Measurements from ENCODE around the gene ZNF768. TPM values are rescaled to one million over a fixed set of nuclear protein-coding genes. Genes with fewer than 3 reads are reported as not detected.
A peak's percentile ranks its signal among the peaks of the same experiment; 100 is the strongest.
"Not testable (repeated sequence)": the region's sequence is repeated elsewhere in the genome, so short reads cannot be mapped to it uniquely, and the experiment has no call there.

Gene ZNF768
- total RNA-seq, 1 experiment from 2014 or later = 17.5 TPM

DNA sequence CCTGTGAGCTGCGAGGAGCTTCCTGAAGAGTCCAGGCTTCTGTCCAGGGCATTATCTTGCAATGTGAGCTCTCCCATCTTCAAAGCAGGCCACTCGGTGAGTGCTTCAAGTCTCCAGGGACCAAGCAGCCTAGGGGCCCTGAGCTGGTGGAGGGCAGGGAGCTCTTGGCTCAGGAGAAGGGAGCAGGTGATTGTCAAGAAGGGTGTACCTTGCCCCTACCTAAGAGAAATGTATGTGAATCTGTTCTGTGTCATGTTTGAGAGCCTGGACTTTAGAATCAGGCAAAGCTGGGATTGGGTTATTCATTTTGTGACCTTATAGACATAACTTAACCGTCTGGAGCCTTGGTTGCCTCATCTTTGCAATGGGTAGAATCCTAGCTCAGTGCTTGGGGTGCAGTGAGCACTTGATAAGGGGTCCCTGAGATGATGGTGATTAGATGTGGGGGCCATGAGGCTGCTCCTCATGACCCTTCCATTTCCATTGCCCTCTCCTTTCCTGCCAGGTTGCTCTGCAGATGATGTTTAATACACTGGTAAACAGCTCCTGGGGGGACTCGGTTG, 15.9 kb downstream of the ZNF768 start:
- no peak for DNase-seq (ENCODE audit: low read depth)

DNA sequence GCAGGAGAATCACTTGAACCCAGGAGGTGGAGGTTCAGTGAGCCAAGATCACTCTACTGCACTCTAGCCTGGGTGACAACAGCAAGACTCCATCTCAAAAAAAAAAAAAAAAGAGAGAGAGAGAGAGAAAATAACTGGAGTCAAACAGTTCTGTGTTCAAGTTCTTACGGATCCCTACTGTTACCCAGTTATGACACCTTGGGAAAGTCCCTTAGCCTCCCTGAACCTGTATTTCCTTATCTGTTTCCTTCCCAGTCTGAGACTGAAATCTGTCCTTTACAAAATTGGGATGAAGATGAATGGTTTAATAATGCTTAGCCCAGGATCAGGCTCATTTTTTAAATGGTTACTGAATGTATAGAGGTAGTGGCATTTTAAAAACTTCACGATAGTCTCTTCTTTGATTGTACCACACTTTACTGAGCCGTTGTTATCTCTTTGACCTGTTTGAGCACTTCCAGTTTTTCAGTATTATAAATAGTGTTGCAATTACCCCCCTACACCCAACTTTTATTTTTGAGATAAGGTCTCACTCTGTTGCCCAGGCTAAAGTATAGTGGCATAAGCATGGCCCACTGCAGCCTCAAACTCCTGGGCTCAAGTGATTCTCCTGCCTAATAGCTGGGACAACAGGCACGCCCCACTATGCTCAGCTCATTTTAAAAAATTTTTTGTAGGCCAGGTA, 17.1 kb downstream of the ZNF768 start:
- no peak for DNase-seq (ENCODE audit: low read depth)

DNA sequence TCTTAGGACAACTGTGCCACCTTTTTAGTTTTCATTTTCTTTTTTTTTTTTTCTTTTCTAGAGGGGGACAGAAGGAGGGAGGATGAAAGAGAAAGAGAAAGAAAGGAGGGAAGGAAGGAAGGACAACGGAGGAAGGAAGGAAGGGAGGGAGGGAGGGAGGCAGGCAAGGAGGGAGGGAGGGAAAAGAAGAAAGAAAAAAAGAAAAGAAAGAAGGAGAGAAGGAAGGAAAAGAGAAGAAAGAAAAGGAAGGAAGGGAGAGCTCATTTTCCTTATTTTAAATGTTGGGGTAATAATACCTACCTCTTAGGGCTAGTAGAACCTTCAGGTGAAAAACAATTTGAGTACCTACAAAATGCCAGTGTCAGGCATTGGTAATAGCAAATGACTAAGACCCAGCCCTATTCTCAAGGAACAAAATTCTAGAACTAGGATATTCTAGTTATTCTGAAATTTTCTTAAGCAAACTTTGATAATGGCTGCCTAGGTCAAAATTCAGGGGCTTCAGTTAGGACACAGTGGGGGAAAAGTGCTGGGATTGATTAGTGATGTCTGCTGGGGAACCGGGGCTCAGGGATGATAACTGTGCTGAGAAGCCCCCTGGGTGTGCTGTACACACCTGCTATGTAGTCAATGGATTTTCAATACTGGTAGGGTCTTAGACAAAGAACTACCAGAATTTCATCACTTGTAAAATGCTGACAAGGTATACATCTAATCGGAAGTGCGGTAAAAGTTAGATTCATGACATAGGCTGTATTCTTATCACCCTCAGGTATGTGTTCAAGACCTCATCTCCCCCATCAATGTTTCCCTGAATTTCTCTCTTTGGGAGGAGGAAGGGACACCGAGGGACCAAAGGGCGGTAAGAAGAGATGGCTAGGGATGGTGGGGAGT, 22.7 kb downstream of the ZNF768 start:
- DNase-seq (ENCODE audit: low read depth) = no peak

DNA sequence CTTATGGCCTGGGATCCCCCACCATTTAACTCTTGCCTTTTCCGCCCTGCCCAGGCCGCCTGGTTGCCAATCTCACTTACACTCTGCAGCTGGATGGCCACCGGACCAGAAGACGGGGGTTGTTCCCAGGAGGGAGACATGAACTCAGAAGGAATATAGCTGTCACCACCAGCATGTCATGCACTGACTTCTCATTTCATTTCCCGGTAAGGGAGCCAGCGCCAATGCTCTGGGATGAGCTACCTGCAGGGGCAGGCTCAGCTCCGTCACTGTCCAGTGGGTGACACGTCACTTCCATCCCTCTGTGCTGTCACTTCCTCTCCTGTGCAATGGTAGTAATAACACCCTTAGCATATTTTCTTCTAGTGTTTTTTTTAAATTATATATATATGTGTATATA, 27.1 kb downstream of the ZNF768 start:
- no peak for DNase-seq (ENCODE audit: low read depth)

DNA sequence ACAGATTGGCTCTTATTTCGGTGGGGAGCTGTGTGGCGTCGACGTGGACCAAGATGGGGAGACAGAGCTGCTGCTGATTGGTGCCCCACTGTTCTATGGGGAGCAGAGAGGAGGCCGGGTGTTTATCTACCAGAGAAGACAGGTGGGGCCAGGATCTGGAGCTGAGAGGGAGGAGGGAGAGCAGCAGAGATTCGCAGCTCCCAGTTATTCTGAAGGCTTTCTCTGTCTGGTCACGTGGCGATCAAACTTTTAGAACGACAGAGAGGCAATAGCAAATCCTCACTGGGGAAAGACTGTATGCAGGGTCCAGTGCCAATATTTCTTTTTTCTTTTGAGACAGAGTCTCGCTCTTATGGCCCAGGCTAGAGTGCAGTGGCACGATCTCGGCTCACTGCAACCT, 31.7 kb downstream of the ZNF768 start:
- no peak for DNase-seq (ENCODE audit: low read depth)

DNA sequence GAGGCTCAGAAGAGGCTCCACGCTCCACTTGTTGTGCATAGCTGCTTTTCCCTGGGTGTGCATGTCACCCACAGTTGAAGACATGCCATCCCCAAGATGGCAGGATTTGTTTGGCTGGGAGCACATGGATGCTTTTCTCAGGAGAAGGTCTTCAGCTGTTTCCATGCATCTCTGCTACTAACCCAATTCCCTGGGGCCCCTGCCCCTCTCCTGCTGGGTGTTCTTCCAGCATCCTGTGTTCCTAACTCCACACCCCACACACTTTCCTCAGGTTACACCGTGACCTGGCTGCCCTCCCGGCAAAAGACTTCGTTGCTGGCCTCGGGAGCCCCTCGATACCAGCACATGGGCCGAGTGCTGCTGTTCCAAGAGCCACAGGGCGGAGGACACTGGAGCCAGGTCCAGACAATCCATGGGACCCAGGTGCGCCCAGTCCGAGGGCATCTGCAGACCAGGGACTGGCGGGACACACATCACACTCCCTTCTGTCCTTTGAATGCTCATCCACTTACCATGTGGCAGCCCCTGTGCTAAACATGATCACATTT, 32.4 kb downstream of the ZNF768 start:
- DNase-seq (ENCODE audit: low read depth) = no peak

DNA sequence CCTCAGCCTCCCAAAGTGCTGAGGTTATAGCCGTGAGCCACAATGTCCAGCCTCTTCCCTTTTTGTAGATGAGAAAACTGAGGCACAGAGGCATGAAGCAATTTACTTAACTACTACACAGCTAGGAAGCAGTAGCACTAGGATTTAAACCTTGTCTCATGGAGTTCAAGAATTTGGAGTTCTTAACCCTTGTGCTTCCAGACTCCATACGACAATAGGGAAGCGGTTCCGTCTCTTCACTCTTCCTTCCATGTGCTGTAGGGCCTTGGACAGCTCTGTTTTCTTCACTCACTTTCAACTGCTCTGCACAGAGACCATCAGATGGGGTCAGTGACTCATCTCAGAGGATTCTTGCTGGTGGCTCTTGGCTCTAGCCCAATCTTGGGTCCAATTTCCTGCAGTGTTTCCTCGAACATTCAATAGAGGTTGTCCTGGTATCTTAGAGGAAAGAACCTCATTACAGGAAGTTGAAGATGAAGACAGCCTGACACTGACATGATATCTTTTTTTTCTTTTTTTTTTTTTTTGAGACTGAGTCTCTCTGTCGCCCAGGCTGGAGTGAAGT, 34.5 kb downstream of the ZNF768 start:
- peak; percentile 93 for DNase-seq (ENCODE audit: low read depth)

DNA sequence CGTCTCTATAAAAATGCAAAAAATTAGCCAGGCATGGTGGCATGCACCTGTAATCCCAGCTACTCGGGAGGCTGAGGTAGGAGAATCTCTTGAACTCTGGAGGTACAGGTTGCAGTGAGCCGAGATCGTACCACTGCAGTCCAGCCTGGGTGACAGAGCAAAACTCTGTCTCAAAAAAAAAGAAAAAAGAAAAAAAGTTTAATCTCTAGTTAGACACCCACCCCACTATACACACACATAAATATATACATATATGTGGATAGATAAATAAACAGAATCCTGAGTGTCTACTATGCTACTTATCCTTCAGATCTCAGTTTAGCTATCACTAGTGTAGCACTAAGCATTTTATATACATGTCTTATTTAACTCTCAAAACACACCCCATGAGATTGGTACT, 35.1 kb downstream of the ZNF768 start:
- no peak for DNase-seq (ENCODE audit: low read depth)

DNA sequence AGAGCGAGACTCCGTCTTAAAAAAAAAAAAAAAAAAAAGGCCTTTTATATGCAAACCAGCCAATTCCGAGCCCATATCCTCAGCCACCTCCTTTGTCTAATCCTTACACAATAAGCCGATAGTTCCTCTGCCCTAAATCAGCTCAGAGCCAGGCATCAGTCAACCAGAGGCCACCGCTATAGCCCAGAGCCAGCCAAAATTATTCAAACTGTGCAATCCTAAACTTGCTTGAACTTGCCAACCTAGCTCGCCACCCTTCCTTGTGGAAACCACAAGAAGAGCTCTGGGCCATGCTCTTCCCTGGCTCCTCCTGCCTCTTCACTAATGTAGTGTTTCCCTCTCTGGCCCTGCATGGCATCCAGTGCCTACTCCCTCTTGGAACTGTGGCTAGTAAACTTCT, 36.2 kb downstream of the ZNF768 start:
- DNase-seq (ENCODE audit: low read depth) = peak; percentile 73

DNA sequence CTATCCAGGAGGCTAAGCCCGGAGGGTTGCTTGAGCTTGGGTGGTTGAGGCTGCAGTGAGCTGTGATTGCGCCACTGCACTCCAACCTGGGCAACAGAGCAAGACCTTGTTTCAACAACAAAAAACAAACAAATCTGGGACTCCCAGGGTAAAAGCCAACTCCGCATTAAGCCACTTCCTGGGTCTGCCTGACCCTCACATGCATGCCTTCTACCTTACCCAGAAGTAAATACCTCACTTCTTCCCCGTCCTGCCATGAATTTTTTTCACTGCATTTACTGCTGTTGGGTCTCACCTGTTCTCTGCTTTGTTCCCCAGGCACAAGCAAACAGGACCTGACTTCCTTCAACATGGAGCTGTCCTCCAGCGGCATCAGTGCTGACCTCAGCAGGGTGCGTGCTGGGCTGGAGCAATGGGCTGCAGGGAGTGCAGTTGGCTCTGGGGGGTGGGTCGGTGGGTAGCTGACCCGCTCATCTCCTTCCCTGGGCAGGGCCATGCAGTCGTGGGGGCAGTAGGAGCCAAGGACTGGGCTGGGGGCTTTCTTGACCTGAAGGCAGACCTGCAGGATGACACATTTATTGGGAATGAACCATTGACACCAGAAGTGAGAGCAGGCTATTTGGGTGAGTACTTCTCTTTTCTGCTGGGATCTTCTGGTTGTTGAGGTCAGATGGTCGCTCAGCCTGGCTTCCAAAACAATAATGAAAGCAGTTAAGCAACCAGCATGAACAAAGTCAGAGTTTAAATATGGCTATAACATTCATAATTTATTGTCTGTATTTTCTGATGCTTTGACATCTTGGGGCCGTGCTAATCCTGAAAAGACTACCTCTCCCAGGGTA, 37.4 kb downstream of the ZNF768 start:
- DNase-seq (ENCODE audit: low read depth) = no peak

DNA sequence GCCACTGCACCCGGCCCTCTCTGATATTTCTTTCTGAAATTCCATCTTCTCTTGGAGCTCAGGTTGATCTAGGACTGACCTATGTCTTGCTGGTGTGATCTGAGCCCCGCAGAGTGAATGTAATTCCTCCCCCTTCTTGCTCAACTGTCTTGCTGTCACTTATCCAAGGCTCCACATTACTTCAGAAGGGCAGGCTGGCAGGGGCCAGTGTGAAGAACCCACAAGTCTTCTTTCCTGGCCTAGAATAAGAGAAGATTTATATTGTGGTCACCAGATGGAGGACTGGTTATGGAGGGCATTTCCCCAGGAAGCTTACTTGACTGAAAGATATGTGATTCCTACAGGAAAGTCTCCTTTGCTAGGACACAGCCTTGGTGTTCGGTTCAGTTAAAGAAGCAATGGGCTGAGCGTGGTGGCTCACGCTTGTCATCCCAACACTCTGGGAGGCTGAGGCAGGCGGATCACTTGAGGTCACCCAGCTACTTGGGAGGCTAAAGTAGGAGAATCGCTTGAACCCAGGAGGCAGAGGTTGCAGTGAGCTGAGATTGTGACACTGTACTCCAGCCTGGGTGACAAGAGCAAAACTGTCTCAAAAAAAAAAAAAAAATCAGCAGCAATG, 40.4 kb downstream of the ZNF768 start:
- DNase-seq (ENCODE audit: low read depth) = no peak

DNA sequence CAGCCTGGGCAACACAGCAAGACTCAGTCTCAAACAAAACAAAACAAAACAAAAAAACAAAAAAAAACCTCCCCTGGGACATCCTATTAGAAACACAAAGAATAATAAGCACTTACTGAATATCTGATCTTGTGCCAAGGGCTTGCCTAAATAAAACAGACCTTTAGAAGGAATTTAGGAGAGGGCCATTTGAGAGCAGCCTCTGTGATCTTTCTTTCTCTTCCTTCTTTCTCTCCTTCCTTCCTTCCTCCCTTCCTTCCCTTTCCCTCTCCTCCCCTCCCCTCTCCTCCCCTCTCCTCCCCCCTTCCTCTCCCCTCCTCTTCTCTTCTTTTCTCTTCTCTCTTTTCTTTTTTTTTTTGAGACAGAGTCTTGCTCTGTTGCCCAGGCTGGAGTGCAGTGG, 41.5 kb downstream of the ZNF768 start:
- DNase-seq (ENCODE audit: low read depth) = no peak

DNA sequence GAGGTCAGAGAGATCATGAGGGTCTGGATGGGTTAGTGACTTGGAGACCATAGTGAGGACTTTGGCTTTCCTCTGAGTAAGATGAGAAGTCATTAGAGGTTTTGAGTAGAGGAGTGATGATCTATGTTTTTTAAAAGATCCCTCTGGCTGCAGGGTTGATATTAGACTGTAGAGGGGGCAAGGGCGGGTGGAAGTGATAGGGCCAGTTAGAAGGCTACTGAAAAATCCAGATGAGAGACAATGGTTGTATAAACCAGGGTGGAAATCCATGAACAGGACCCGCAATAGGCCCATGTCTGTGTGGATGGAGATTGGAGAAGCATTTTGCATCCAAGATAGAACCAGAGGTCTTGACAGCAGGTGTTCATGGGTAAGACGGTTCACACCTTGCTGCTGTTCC, 44.0 kb downstream of the ZNF768 start:
- DNase-seq (ENCODE audit: low read depth) = no peak

DNA sequence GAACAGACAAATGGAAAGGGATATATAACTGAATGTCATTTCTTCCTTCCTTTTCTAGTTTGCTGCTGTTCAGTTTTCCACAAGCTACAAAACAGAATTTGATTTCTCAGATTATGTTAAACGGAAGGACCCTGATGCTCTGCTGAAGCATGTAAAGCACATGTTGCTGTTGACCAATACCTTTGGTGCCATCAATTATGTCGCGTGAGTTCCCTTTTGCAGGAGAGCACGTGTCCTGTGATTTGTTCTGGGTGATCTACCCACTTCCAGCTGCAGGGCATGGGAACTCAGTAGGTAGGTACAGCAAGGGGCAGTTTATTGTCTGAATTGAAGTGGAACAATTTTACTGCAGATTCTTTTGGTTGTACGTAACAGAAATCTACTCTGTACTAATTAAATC, 45.0 kb downstream of the ZNF768 start:
- DNase-seq (ENCODE audit: low read depth) = no peak

DNA sequence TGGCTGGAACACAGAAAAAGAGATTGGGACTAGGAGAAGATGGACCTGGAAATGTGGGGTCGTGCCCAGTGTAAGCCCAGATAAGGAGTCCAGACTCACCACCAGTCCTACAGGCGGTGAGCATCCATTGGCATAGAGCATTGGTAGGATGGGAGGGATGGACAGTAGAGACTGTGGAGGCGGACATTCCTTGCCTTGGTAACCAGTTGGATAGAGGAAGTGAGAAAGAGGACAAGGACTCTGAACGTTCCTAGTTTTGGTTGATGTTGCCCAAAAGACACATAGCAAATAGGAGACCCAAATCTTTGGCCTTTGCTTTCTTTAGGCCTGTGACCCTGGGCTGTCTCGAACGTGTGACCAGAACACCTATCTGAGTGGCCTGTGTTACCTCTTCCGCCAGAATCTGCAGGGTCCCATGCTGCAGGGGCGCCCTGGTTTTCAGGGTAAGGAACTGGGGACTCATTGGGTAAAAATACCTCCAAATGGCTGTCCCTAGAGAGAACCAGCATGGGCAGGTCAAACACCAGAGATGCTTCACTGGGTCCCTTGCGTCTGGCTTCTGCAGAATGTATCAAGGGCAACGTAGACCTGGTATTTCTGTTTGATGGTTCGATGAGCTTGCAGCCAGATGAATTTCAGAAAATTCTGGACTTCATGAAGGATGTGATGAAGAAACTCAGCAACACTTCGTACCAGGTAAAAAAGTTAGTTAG, 47.4 kb downstream of the ZNF768 start:
- DNase-seq (ENCODE audit: low read depth) = no peak

DNA sequence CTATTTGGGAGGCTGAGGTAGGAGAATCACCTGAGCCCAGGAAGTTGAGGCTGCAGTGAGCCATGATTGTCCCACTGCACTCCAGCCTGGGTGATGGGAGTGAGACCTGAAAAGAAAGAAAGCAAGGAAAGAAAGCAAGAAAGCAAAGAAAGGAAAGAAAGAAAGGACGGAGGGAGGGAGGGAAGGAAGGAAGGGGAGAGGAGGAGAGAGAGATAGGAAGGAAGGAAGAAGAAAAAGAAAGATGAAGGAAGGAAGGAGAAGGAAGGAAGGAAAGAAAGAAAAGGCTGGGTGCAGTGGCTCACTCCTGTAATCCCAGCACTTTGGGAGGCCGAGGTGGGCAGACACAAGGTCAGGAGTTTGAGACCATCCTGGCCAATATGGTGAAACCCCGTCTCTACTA, 48.6 kb downstream of the ZNF768 start:
- DNase-seq (ENCODE audit: low read depth) = not testable (repeated sequence)

DNA sequence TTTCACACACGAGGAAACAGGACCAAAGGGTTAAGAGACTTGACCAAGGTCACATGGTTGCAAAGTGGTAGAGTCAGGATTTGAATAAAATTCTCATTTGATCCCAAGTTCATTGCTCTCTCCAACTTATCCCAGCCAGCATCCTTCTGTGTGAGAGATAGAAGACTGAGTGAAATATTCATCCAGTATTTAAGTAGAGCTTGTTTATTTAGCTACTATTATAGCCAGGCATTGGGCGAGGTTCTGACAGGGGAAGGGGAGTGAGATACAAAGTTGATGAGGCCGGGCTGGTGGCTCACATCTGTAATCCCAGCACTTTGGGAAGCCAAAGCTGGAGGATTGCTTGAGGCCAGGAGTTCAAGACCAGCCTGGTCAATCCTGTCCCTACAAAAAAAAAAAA, 49.4 kb downstream of the ZNF768 start:
- no peak for DNase-seq (ENCODE audit: low read depth)

DNA sequence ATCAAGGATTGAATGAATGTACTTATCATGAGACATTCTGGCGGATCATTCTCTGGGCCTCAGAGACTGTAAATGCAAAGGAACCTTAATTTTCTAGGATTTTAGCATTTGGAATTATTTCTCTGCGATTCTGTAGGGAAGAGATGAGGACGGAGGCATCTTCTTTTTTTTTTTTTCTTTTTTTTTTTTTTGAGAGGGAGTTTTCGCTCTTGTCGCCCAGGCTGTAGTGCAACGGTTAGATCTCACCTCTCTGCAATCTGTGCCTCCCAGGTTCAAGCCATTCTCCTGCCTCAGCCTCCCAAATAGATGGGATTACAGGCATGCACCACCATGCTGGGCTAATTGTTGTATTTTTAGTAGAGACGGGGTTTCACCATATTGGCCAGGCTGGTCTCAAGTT, 51.7 kb downstream of the ZNF768 start:
- no peak for DNase-seq (ENCODE audit: low read depth)

DNA sequence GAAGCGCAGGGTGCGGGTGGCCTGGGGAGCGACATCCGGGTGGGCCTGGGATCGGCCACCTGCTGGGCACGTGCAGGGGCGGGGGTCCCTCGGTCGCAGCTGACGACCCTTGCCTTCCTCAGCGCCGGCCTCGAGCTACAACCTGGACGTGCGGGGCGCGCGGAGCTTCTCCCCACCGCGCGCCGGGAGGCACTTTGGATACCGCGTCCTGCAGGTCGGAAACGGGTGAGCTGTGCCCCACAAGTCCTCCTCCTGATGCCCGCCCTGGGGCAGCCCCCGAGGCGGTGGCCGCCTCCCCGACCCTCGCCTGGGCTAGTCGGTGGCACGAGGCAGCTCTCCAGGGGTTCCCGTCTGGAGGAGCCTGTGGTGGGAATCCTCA, 52.3 kb downstream of the ZNF768 start:
- no peak for DNase-seq (ENCODE audit: low read depth)
